Mesendoderm (in vitro differentiated cells): ENCODE results near the gene CCNL2.
"Not testable (repeated sequence)": the region's sequence is repeated elsewhere in the genome, so short reads cannot be mapped to it uniquely, and the experiment has no call there.

Experiments
- DNase-seq: peaks from one replicate; pipeline ENCODE4 v3.0.0; 2013
- H2AK5ac ChIP-seq: 2 replicates; pipeline ENCODE4 v1.6.1; 2013; ENCODE audit warnings: low read length, inconsistent platforms
- H2BK120ac ChIP-seq: 2 replicates; pipeline ENCODE4 v1.6.1; 2013; ENCODE audit warnings: low read depth, mild to moderate bottlenecking, low read length, moderate library complexity, mixed read lengths
- H2BK15ac ChIP-seq: replicated peaks from 2 replicates; pipeline ENCODE4 v1.6.1; 2013; ENCODE audit warnings: low read depth, mild to moderate bottlenecking, moderate library complexity
- H2BK5ac ChIP-seq: 2 replicates; pipeline ENCODE4 v1.6.1; 2013; ENCODE audit warnings: low read length, inconsistent platforms
- H3K18ac ChIP-seq: 2 replicates; pipeline ENCODE4 v1.6.1; 2013; ENCODE audit warnings: mild to moderate bottlenecking, low read length, mixed read lengths
- H3K23ac ChIP-seq: one replicate; pipeline ENCODE4 v1.6.1; 2013; ENCODE audit warnings: low read length
- H3K27ac ChIP-seq: 2 replicates; pipeline ENCODE4 v1.5.1; 2013; ENCODE audit warnings: low read depth, mild to moderate bottlenecking, inconsistent platforms, low read length, moderate library complexity
- H3K27me3 ChIP-seq: 2 replicates; pipeline ENCODE4 v1.6.1; 2013; ENCODE audit warnings: low read length, control low read depth, mild to moderate bottlenecking, inconsistent platforms; ENCODE audit not compliant: insufficient read depth, poor library complexity
- H3K36me3 ChIP-seq: 2 replicates; pipeline ENCODE4 v1.6.1; 2013; ENCODE audit warnings: low read length, inconsistent platforms; ENCODE audit not compliant: control insufficient read depth, insufficient read depth
- H3K4ac ChIP-seq: one replicate; pipeline ENCODE4 v1.6.1; 2013; ENCODE audit warnings: low read depth, mild to moderate bottlenecking, low read length, moderate library complexity
- H3K4me1 ChIP-seq: 2 replicates; pipeline ENCODE4 v1.6.1; 2013; ENCODE audit warnings: low read depth, low read length, inconsistent platforms; ENCODE audit not compliant: control insufficient read depth
- H3K4me2 ChIP-seq: 2 replicates; pipeline ENCODE4 v1.6.1; 2013; ENCODE audit warnings: low read length
- H3K4me3 ChIP-seq: 2 replicates; pipeline ENCODE4 v1.5.1; 2013; ENCODE audit warnings: mild to moderate bottlenecking, low read length
- H3K56ac ChIP-seq: one replicate; pipeline ENCODE4 v1.6.1; 2013; ENCODE audit warnings: low read length
- H3K79me1 ChIP-seq: 2 replicates; pipeline ENCODE4 v1.6.1; 2013; ENCODE audit warnings: low read length, inconsistent platforms
- H3K79me2 ChIP-seq: 2 replicates; pipeline ENCODE4 v1.6.1; 2013; ENCODE audit warnings: mild to moderate bottlenecking, low read length; ENCODE audit not compliant: control insufficient read depth, insufficient read depth
- H3K9ac ChIP-seq: 2 replicates; pipeline ENCODE4 v1.6.1; 2013; ENCODE audit warnings: low read length, inconsistent platforms
- H4K5ac ChIP-seq: one replicate; pipeline ENCODE4 v1.6.1; 2013; ENCODE audit warnings: low read length
- H4K8ac ChIP-seq: one replicate; pipeline ENCODE4 v1.6.1; 2013; ENCODE audit warnings: low read depth, mild to moderate bottlenecking, control low read depth, low read length, moderate library complexity
- WGBS: extraction: QIAGEN DNeasy Blood & Tissue Kit; methylation state at CpG from one replicate; pipeline ENCODE4 v1.1.7; 2013; ENCODE audit warnings: low lambda C conversion rate, missing lambda C conversion rate; ENCODE audit not compliant: insufficient coverage; ENCODE audit errors: extremely low coverage; 5-methylcytosine and 5-hydroxymethylcytosine counted together

Gene CCNL2

DNA sequence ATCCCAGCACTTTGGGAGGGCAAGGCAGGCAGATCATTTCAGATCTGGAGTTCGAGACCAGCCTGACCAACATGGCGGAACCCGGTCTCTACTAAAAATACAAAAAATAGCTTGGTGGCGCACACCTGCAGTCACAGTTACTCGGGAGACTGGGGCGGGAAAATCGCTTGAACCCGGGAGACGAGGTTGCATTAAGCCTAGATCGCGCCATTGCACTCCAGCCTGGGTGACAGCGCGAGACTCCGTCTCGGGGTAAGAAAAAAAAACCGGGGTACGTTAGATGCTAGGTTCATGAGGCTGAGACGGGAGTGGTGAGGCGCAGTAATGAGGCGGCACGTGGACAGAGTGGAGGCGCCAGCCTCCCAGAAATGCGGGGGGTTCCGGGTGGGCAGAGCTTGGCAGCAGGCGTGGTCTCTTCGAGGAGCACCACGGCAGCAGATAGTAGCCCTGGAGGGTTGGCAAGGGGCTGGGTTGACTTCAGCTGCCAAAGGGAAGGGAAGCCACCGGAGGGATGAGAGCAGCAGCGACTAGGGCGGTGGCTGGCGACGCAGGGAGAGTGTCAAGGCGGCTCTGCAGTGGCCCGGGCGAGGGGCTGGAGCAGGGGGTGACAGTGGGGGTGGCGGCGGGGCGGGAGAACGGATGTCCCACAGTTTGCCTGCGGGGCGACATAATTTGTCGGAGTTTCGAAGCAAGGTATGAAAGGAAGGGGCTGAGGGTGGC is 7.1 kb upstream of the CCNL2 start:
- Histone ChIP-seq H3K4me1 (peaks cover 5% of the 10 kb centered on the region), H3K9ac (peak overlapping the region; percentile 94), H3K36me3 (peaks cover 10% of the 10 kb centered on the region), H4K5ac (no peak overlapping the region), H4K8ac (no peak overlapping the region), H3K79me2 (peaks cover 35% of the 10 kb centered on the region), H2BK120ac (no peak overlapping the region), H2BK5ac (no peak overlapping the region), H3K4me2 (peak overlapping the region; percentile 95), H3K4me3 (peak overlapping the region; percentile 89), H2AK5ac (no peak overlapping the region), H3K56ac (peak overlapping the region; percentile 100), H3K79me1 (peaks cover 19% of the 10 kb centered on the region), H3K18ac (peak overlapping the region; percentile 56), H3K27ac (peak overlapping the region; percentile 82), H3K23ac (peak overlapping the region; percentile 81), H3K4ac (peak overlapping the region; percentile 44), H3K27me3 (no peaks in the 10 kb centered on the region), H2BK15ac (no peak overlapping the region)
- DNase-seq: no peak
- WGBS: no CpG with 5 or more reads among the region's 43 CpGs

GRCh38 chr1:1403653-1404052 is 4.5 kb upstream of the CCNL2 start:
- no peak overlapping the region for H4K5ac ChIP-seq
- no peak overlapping the region for H3K4ac ChIP-seq
- peaks cover 47% of the 10 kb centered on the region for H3K79me2 ChIP-seq
- H2BK120ac ChIP-seq: no peak overlapping the region
- no peak for DNase-seq
- H3K56ac ChIP-seq: no peak overlapping the region
- no peak overlapping the region for H2AK5ac ChIP-seq
- peaks cover 13% of the 10 kb centered on the region for H3K36me3 ChIP-seq
- no peak overlapping the region for H3K18ac ChIP-seq
- H3K27me3 ChIP-seq: no peaks in the 10 kb centered on the region
- H3K23ac ChIP-seq: no peak overlapping the region
- H3K4me2 ChIP-seq: no peak overlapping the region
- no peak overlapping the region for H3K4me3 ChIP-seq
- no peak overlapping the region for H3K9ac ChIP-seq
- H2BK15ac ChIP-seq: no peak overlapping the region
- WGBS: no CpG with 5 or more reads among the region's 7 CpGs
- no peak overlapping the region for H4K8ac ChIP-seq
- peaks cover 2% of the 10 kb centered on the region for H3K4me1 ChIP-seq
- peaks cover 30% of the 10 kb centered on the region for H3K79me1 ChIP-seq
- H2BK5ac ChIP-seq: no peak overlapping the region
- H3K27ac ChIP-seq: no peak overlapping the region

- H4K5ac ChIP-seq, H2BK5ac ChIP-seq, H3K18ac ChIP-seq, H3K4ac ChIP-seq, H2AK5ac ChIP-seq, H3K56ac ChIP-seq, H3K4me1 ChIP-seq, H4K8ac ChIP-seq, H3K4me2 ChIP-seq, H3K27me3 ChIP-seq, H3K4me3 ChIP-seq, H3K23ac ChIP-seq, H3K27ac ChIP-seq, H3K9ac ChIP-seq, H2BK120ac ChIP-seq, DNase-seq, H2BK15ac ChIP-seq: not testable (repeated sequence)
- Histone ChIP-seq H3K36me3 (peaks cover 13% of the 10 kb centered on the region), H3K79me2 (peaks cover 47% of the 10 kb centered on the region), H3K79me1 (peaks cover 31% of the 10 kb centered on the region)
- no CpG with 5 or more reads among the region's 9 CpGs for WGBS
Observed at GRCh38 chr1:1402901-1403392, 3.8 kb upstream of the CCNL2 start.

DNA sequence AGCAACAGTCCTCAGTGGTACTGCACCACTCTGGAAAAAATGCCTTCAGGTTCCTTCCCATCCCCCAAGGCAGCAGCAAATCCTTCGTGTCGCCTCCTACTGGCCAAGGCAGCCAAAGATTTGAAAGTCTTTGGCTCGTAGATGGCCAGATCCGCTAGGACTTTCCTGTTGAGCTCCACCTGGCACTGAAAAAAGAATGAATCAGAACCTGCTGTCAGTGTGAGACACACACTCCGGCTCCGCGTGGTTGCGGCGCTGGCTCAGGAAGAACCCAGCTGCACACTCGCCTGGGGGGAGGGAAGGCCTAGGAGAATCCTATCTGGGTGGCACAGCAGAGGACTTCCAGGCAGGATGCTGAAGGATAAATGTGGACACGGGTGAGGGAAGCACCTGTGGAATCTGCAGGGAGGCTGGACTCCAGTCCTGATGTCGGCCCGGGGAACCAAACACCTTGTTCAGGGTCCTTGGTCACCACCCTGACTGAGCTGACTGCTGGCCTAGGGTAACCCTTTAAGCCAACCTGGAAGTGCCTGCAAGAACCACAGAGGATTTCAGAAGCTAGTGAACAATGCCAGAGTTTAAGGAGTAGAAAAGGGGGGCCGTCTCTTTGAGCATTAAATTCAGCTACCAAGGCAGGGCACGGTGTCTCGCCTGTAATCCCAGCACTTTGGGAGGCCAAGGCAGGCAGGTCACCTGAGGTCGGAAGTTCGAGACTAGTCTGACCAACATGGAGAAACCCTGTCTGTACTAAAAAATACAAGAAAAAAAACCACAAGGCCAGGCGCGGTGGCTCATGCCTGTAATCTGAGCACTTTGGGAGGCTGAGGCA is 3.2 kb upstream of the CCNL2 start:
- H3K9ac ChIP-seq: no peak overlapping the region
- H3K27ac ChIP-seq: no peak overlapping the region
- no peak overlapping the region for H3K4me2 ChIP-seq
- no peak overlapping the region for H3K4ac ChIP-seq
- no peak overlapping the region for H2BK120ac ChIP-seq
- H3K4me1 ChIP-seq: no peaks in the 10 kb centered on the region
- H3K79me2 ChIP-seq: peaks cover 47% of the 10 kb centered on the region
- WGBS: no CpG with 5 or more reads among the region's 20 CpGs
- no peak overlapping the region for H4K8ac ChIP-seq
- no peaks in the 10 kb centered on the region for H3K27me3 ChIP-seq
- peaks cover 36% of the 10 kb centered on the region for H3K79me1 ChIP-seq
- no peak overlapping the region for H2BK15ac ChIP-seq
- H3K36me3 ChIP-seq: peaks cover 16% of the 10 kb centered on the region
- no peak overlapping the region for H3K18ac ChIP-seq
- no peak overlapping the region for H2AK5ac ChIP-seq
- no peak overlapping the region for H4K5ac ChIP-seq
- H3K4me3 ChIP-seq: no peak overlapping the region
- H3K23ac ChIP-seq: no peak overlapping the region
- H2BK5ac ChIP-seq: no peak overlapping the region
- no peak overlapping the region for H3K56ac ChIP-seq
- DNase-seq: peak; percentile 86

DNA sequence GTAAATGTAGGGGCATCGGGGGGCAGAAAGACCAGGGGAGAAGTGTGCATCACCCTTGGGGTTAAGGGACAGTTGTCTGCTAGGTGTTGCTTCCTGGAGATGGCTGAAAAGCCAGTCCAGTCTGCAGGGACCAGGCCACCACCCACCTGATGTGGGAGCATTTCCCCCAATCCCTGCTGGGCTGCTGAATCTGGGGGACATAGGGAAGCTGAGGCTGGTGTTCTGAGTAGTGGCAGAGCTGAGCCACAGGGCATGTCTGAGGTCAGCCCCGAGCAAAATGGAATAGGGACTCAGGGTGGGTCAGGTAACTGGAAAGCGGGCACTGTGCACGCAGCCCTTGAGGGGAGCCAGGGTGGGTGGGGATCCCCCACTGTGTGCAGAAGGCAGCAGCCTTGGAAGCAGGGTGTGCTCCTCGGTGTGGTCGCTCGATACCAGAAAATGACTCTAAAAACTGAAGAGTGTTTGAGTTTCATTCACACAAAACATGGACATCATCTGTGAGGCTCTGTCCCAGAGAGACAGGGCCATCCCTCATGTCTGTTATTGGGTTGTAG is 2.4 kb upstream of the CCNL2 start:
- no peak for DNase-seq
- no CpG with 5 or more reads among the region's 7 CpGs for WGBS
- Histone ChIP-seq H4K8ac (no peak overlapping the region), H3K36me3 (peaks cover 20% of the 10 kb centered on the region), H3K4me1 (no peaks in the 10 kb centered on the region), H3K27me3 (no peaks in the 10 kb centered on the region), H3K4me3 (no peak overlapping the region), H3K79me2 (peaks cover 49% of the 10 kb centered on the region), H3K56ac (no peak overlapping the region), H2BK15ac (no peak overlapping the region), H4K5ac (no peak overlapping the region), H3K4me2 (no peak overlapping the region), H3K23ac (no peak overlapping the region), H3K27ac (no peak overlapping the region), H3K4ac (no peak overlapping the region), H2AK5ac (no peak overlapping the region), H3K79me1 (peaks cover 41% of the 10 kb centered on the region), H3K18ac (no peak overlapping the region), H2BK120ac (no peak overlapping the region), H2BK5ac (no peak overlapping the region), H3K9ac (no peak overlapping the region)
